Suprapubic skin (tissue), 4 donors: ENCODE results near the gene DAB1.

Experiments
- CTCF ChIP-seq, 2 donors: fragments of 200-600 bp in 1 of 2; fragments of 450-650 bp in 1 of 2; sonication (generic) in 1 of 2; IDR thresholded peaks; one replicate each; pipeline ENCODE4 v1.5.1; 2016 to 2019; ENCODE audit warnings: antibody characterized with exemption in 2 of 2, mild to moderate bottlenecking in 1 of 2, moderate library complexity in 1 of 2
- EP300 ChIP-seq: sonication (generic); formaldehyde crosslinking; IDR thresholded peaks from one replicate; pipeline ENCODE4 v1.6.1; 2017; ENCODE audit warnings: antibody characterized with exemption
- POLR2A ChIP-seq, 2 donors: fragments of 450-650 bp; IDR thresholded peaks; one replicate each; pipeline ENCODE4 v1.6.1; 2017; ENCODE audit warnings: antibody characterized with exemption in 2 of 2, mild to moderate bottlenecking in 2 of 2, moderate library complexity in 2 of 2
- POLR2AphosphoS5 ChIP-seq, 3 donors: sonication (generic); formaldehyde crosslinking; IDR thresholded peaks; one replicate each; pipeline ENCODE4 v1.6.1; 2017; ENCODE audit warnings: antibody characterized with exemption in 3 of 3

- TF ChIP-seq EP300 = no peak
- TF ChIP-seq POLR2AphosphoS5 (IDR thresholded peaks at IDR 0.05) = no peak
- no peak for TF ChIP-seq CTCF (IDR thresholded peaks at IDR 0.05)
- TF ChIP-seq POLR2A (IDR thresholded peaks at IDR 0.05) = no peak
These were observed 47.8 kb downstream of the DAB1 start for GRCh38 chr1:57376041-57376440.
